Stomach smooth muscle (tissue), 2 donors: ENCODE measurements around the gene ASS1.
A peak's percentile ranks its signal among the peaks of the same experiment; 100 is the strongest.
"Not testable (repeated sequence)": the region's sequence is repeated elsewhere in the genome, so short reads cannot be mapped to it uniquely, and the experiment has no call there.

Source experiments
- H3K27ac ChIP-seq: one replicate; pipeline ENCODE4 v1.7.0; 2013; ENCODE audit warnings: mild to moderate bottlenecking, low read length, inconsistent platforms
- H3K27me3 ChIP-seq, 2 donors: one replicate each; pipeline ENCODE4 v1.7.0; 2013; ENCODE audit warnings: low read length in 2 of 2; ENCODE audit not compliant: insufficient read depth in 2 of 2, control insufficient read depth in 1 of 2
- H3K36me3 ChIP-seq, 2 donors: one replicate each; pipeline ENCODE4 v1.7.0; 2013; ENCODE audit warnings: low read length in 2 of 2; ENCODE audit not compliant: control insufficient read depth in 2 of 2, insufficient read depth in 2 of 2
- H3K4me1 ChIP-seq: one replicate; pipeline ENCODE4 v1.7.0; 2013; ENCODE audit warnings: low read length; ENCODE audit not compliant: control insufficient read depth, insufficient read depth
- H3K4me3 ChIP-seq, 2 donors: one replicate each; pipeline ENCODE4 v1.7.0; 2013; ENCODE audit warnings: low read length in 2 of 2
- H3K9ac ChIP-seq, 2 donors: one replicate each; pipeline ENCODE4 v1.7.0; 2013; ENCODE audit warnings: low read length in 2 of 2, mild to moderate bottlenecking in 1 of 2
- H3K9me3 ChIP-seq, 2 donors: one replicate each; pipeline ENCODE4 v1.7.0; 2013; ENCODE audit warnings: low read length in 2 of 2; ENCODE audit not compliant: control insufficient read depth in 2 of 2
- donor health status: healthy.
- donor health status: Pancreatic carcinoma.

Gene ASS1

GRCh38 chr9:130434656-130435055 lies 10.1 kb upstream of the ASS1 start:
- H3K9me3 ChIP-seq, H3K36me3 ChIP-seq, H3K27ac ChIP-seq, H3K27me3 ChIP-seq, H3K4me3 ChIP-seq, H3K9ac ChIP-seq: not testable (repeated sequence)
- H3K4me1 ChIP-seq = peaks cover 14% of the 10 kb centered on the region

- H3K27me3 ChIP-seq = peaks cover 0 to 9% of the 10 kb centered on the region in 2 donors
- H3K36me3 ChIP-seq = no peaks in the 10 kb centered on the region
- no peak overlapping the region for H3K4me3 ChIP-seq
- peaks cover 14% of the 10 kb centered on the region for H3K4me1 ChIP-seq
- no peak overlapping the region for H3K27ac ChIP-seq
- peaks cover 0 to 2% of the 10 kb centered on the region in 2 donors for H3K9me3 ChIP-seq
- H3K9ac ChIP-seq = no peak overlapping the region
Measured at GRCh38 chr9:130437011-130437789, 7.6 kb upstream of the ASS1 start.

DNA sequence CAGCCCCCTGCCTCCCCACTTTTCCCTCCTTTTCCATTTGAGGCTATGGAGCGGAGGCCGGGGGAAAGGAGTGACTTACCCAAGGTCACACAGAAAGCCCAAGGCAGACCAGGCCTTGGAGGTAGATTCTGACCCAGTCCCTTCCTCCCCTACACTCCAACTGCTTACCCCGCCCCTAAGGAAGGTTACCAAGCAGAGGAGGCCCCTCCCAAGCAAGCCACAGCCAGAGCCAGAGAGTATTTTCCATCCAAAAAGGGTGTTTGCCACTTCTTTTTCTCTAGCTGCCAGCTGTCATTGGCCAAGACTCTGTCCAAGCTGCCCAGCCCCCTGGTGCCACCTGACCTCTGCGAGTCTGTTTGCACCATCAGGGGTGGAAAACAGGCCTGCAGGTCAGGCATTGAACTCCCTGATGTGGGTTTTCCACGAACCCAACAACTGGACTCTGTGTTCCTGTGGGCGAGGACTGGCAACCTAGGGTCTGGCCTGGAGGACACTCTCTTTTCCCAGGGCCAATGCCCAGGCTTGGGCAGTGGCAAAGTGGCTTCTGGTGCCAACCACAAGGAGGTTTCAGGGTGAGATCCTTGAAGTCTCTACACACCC lies 6.3 kb upstream of the ASS1 start:
- Histone ChIP-seq H3K36me3 (no peaks in the 10 kb centered on the region), H3K27ac (no peak overlapping the region), H3K4me3 (no peak overlapping the region), H3K27me3 (peaks cover 0 to 9% of the 10 kb centered on the region in 2 donors), H3K4me1 (peaks cover 4% of the 10 kb centered on the region), H3K9ac (no peak overlapping the region), H3K9me3 (peaks cover 0 to 2% of the 10 kb centered on the region in 2 donors)

GRCh38 chr9:130441031-130441430 lies 3.7 kb upstream of the ASS1 start:
- H3K36me3 ChIP-seq = no peaks in the 10 kb centered on the region
- no peak overlapping the region for H3K4me3 ChIP-seq
- H3K27me3 ChIP-seq = peaks cover 0 to 8% of the 10 kb centered on the region in 2 donors
- no peak overlapping the region for H3K9ac ChIP-seq
- H3K9me3 ChIP-seq = peaks cover 0 to 2% of the 10 kb centered on the region in 2 donors
- peaks cover 16% of the 10 kb centered on the region for H3K4me1 ChIP-seq
- no peak overlapping the region for H3K27ac ChIP-seq

DNA sequence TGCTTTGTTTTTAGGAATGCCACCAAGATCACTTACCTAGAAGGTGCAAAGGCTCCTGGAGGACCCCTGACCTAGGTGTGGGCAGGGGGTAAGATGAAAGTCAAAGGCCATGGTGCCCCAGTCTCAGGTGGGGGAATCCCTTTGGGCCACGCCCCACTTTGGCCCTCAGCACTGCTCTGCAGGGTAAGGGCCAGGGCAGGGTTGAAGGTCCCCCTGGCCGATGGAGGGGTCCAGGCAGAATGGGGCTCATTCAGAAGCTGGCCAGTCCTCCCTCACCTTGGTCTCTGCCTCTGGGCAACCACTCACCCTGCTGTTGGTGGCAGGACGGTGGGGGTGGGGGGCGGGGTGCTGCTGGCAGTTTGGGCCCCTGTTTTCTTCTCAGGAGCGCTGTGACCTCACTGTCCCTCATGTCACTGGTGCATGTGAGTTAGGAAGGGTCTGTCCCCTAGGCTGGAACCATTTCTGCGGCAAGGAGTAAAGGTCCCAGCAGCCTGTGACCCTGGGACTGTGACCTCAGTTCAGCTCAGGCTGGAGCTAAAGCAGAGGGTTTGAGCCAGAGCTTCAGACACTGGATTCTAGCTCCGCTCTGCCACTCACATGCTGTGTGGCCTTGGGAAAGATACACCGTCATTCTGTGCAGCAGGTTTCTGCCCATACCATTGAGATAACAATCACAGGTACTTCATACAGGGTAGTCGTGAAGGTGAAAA lies 1.9 kb upstream of the ASS1 start:
- no peak overlapping the region for H3K4me3 ChIP-seq
- no peak overlapping the region for H3K27ac ChIP-seq
- no peaks in the 10 kb centered on the region for H3K27me3 ChIP-seq
- H3K4me1 ChIP-seq = peaks cover 35% of the 10 kb centered on the region
- H3K36me3 ChIP-seq = no peaks in the 10 kb centered on the region
- H3K9ac ChIP-seq = no peak overlapping the region
- H3K9me3 ChIP-seq = peaks cover 0 to 2% of the 10 kb centered on the region in 2 donors

GRCh38 chr9:130443456-130443801 lies 1.3 kb upstream of the ASS1 start:
- Histone ChIP-seq H3K27ac (no peak overlapping the region), H3K9ac (no peak overlapping the region), H3K4me1 (peaks cover 38% of the 10 kb centered on the region), H3K36me3 (no peaks in the 10 kb centered on the region), H3K9me3 (peaks cover 0 to 2% of the 10 kb centered on the region in 2 donors), H3K4me3 (no peak overlapping the region), H3K27me3 (no peaks in the 10 kb centered on the region)

DNA sequence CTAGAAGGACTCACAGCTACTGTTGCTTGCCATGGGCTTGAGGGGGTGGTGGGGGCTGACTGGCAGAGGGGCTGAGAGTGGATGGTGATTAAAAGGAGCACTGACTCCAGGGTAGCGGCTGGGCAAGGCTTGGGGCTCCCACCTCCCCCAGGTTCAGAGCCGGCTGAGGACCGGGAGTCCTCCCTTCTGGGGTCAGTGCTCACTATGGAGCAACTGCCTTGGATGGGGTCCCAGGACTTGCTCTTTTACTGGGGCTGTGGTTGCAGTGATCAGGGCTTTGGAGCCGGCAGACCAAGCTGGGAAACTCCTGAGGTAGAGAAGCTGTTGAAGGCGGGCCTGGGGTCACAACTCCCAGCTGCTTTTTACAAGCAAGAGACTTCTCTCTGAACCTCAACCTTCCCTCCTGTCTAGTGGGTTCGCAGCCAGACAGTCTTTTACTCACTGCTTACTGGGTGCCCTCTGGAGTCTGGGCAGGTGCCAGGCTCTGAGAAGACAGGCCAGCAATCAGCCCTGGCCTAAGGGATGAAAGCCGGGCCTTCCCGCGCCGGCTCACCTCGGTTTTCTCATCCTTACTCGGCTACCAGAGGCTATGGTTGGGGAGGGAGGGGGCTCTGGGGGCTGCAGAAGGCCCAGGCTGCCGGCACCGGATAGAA lies 795 bp upstream of the ASS1 start:
- peak overlapping the region in 1 of 2 donors; percentile 68 for H3K9ac ChIP-seq
- no peaks in the 10 kb centered on the region for H3K36me3 ChIP-seq
- peak overlapping the region; percentile 71 to 75 for H3K4me3 ChIP-seq
- no peak overlapping the region for H3K27ac ChIP-seq
- peaks cover 0 to 2% of the 10 kb centered on the region in 2 donors for H3K9me3 ChIP-seq
- H3K27me3 ChIP-seq = no peaks in the 10 kb centered on the region
- peaks cover 38% of the 10 kb centered on the region for H3K4me1 ChIP-seq

DNA sequence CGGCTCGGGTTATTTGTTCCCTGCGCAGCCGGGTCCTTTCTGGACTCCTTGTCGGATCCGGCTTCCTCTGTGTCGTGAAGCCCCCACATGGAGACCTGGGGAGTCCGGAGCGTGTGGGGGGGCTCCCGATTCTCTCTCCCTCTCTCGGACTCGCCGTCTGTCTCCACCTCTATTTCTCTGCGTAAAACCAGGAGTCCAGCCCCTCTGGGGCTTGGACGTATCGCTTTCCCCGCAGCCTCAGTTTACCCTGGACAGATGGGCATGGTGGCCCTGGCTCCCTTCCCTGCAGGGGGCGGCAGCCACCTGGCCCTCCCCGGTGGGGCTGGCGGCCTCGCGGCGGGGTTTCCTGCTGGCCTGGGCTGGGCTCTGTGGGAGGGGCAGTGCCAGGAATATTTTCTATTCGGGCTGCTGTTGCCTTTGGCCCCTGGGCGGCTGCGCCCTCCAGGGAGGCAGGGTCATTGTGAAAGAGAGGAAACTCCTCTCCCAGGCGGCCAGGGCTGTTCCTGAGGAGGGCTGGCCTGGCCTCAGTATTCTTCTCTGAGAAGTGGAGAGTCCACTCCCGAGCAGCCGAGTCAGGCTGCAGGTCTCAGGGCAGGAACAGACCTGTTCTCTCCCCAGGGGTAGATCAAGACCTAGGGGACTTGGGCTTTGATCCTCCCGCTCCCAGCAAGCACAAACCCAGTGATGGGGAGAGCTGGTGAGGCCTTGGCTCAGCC lies 665 bp downstream of the ASS1 start:
- H3K27ac ChIP-seq = peak overlapping the region; percentile 84
- peak overlapping the region; percentile 71 to 75 for H3K4me3 ChIP-seq
- H3K36me3 ChIP-seq = no peaks in the 10 kb centered on the region
- peaks cover 0 to 2% of the 10 kb centered on the region in 2 donors for H3K9me3 ChIP-seq
- peaks cover 42% of the 10 kb centered on the region for H3K4me1 ChIP-seq
- peak overlapping the region; percentile 68 to 69 for H3K9ac ChIP-seq
- H3K27me3 ChIP-seq = no peaks in the 10 kb centered on the region

DNA sequence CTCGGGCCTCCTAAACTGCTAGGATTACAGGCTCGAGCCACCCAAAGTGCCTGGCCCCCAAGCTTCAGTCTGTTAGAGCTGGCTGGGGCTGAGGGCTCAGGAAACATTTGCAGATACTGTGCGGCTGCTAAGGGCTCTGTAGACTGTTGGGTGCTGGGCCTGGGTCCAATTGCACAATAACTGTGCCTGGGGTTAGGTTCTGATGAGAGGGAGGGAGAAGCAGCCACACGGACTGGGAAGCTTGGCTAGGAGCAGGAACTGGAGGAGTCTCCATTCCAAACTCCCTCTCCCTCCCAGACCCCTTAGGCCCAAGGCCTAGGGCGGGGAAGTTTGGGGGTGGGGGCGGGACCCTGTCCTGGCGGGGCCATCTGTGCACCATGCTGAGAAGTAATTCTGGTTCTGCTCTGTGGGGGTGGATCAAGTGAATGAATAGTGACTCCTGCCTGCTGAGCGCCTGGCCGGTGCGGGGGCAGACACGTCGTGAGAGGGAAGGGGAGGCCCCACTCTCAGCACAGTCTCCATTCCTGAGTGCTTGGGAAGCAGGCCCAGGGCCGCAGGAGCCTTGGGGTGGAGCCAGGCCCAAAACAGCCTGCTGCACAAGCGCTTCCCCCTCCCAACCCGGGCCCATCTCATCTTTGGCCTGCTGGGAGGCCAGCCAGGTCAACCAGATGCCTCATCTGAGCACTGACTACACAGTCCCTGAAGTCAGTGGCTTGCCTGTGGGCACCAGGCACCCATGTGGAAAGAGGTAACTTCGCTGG lies 1.5 kb downstream of the ASS1 start:
- Histone ChIP-seq H3K36me3 (no peaks in the 10 kb centered on the region), H3K27me3 (no peaks in the 10 kb centered on the region), H3K27ac (peak overlapping the region; percentile 84), H3K9me3 (no peaks in the 10 kb centered on the region), H3K4me1 (peaks cover 50% of the 10 kb centered on the region), H3K4me3 (peak overlapping the region in 1 of 2 donors; percentile 75), H3K9ac (peak overlapping the region; percentile 68 to 69)
